Forelimb muscle (tissue), 1 donor: Measurements from ENCODE around the gene C11orf86. TPM values are rescaled to one million over a fixed set of nuclear protein-coding genes. Genes with fewer than 3 reads are reported as not detected.
A peak's percentile ranks its signal among the peaks of the same experiment; 100 is the strongest.
"Not testable (repeated sequence)": the region's sequence is repeated elsewhere in the genome, so short reads cannot be mapped to it uniquely, and the experiment has no call there.

Experiments used
- DNase-seq: peaks from one replicate; pipeline ENCODE4 v3.0.0-alpha.2; 2013; ENCODE audit warnings: low read depth
- polyA plus RNA-seq: library from polyadenylated mRNA; unstranded; fragments of 120-200 nt; gene quantifications from one replicate; pipeline ENCODE4 v1.2.1, GENCODE V29; 2013; ENCODE audit not compliant: insufficient read length

Gene C11orf86
- polyA plus RNA-seq = not detected

GRCh38 chr11:66974724-66975404 is at the start of gene C11orf86:
Gene C11orf86 (plus strand): TSS chr11:66975304. CDS start chr11:66975363, 59 bp downstream.
- no peak for DNase-seq

GRCh38 chr11:66929753-66930152 is 45.4 kb upstream of the C11orf86 start:
- no peak for DNase-seq

- no peak for DNase-seq
These were observed 42.6 kb upstream of the C11orf86 start for GRCh38 chr11:66932543-66932942.

GRCh38 chr11:66933531-66933930 is 41.6 kb upstream of the C11orf86 start:
- no peak for DNase-seq

- DNase-seq = no peak
These were observed 39.9 kb upstream of the C11orf86 start for GRCh38 chr11:66934950-66935779.

GRCh38 chr11:66936311-66936711 is 38.8 kb upstream of the C11orf86 start:
- DNase-seq = no peak

- no peak for DNase-seq
These were observed 37.8 kb upstream of the C11orf86 start for GRCh38 chr11:66937193-66937733.

- no peak for DNase-seq
These were observed 36.4 kb upstream of the C11orf86 start for GRCh38 chr11:66938582-66939135.

GRCh38 chr11:66950112-66950535 is 25.0 kb upstream of the C11orf86 start:
- DNase-seq = no peak

GRCh38 chr11:66951135-66951534 is 24.0 kb upstream of the C11orf86 start:
- DNase-seq = no peak

- DNase-seq = no peak
These were observed 23.2 kb upstream of the C11orf86 start for GRCh38 chr11:66951927-66952337.

- no peak for DNase-seq
These were observed 21.8 kb upstream of the C11orf86 start for GRCh38 chr11:66953081-66953833.

GRCh38 chr11:66956689-66957290 is 18.3 kb upstream of the C11orf86 start:
- no peak for DNase-seq

- no peak for DNase-seq
These were observed 17.2 kb upstream of the C11orf86 start for GRCh38 chr11:66957971-66958231.

- peak; percentile 97 for DNase-seq
These were observed 16.7 kb upstream of the C11orf86 start, which contains the start of gene PC for GRCh38 chr11:66958232-66958955. Gene PC (minus strand): TSS chr11:66958383. CDS start chr11:66872159, 86,224 bp downstream.

- DNase-seq = no peak
These were observed 16.2 kb upstream of the C11orf86 start for GRCh38 chr11:66958956-66959274.

GRCh38 chr11:66961691-66962213 is 13.4 kb upstream of the C11orf86 start:
- not testable (repeated sequence) for DNase-seq

- no peak for DNase-seq
These were observed 12.9 kb upstream of the C11orf86 start for GRCh38 chr11:66962247-66962646.

- no peak for DNase-seq
These were observed 12.3 kb upstream of the C11orf86 start for GRCh38 chr11:66962801-66963200.

GRCh38 chr11:66964495-66964894 is 10.6 kb upstream of the C11orf86 start:
- DNase-seq = no peak

GRCh38 chr11:66966351-66966750 is 8.8 kb upstream of the C11orf86 start:
- DNase-seq = no peak
